H9 (cell line): ENCODE results near the gene RIMBP2. TPM values are rescaled to one million over a fixed set of nuclear protein-coding genes. Genes with fewer than 3 reads are reported as not detected.

Experiments used
- DNase-seq: peaks from one replicate; pipeline ENCODE4 v3.0.0-alpha.2; 2017
- H2AFZ ChIP-seq: one replicate; pipeline ENCODE4 v1.6.1; 2013; ENCODE audit warnings: mild to moderate bottlenecking, low read length, control low read depth, moderate library complexity
- H2AK5ac ChIP-seq: 2 replicates; pipeline ENCODE4 v1.6.1; 2013; ENCODE audit warnings: low read length, control low read depth, mixed read lengths; ENCODE audit not compliant: insufficient read length
- H2BK120ac ChIP-seq: one replicate; pipeline ENCODE4 v1.6.1; 2013; ENCODE audit warnings: low read depth, mild to moderate bottlenecking, low read length, control low read depth, inconsistent platforms; ENCODE audit not compliant: poor library complexity, severe bottlenecking
- H2BK12ac ChIP-seq: 2 replicates; pipeline ENCODE4 v1.6.1; 2013; ENCODE audit warnings: low read length, control low read depth, mixed read lengths, low read depth; ENCODE audit not compliant: insufficient read length
- H2BK15ac ChIP-seq: 2 replicates; pipeline ENCODE4 v1.6.1; 2013; ENCODE audit warnings: low read depth, low read length, control low read depth
- H2BK20ac ChIP-seq: one replicate; pipeline ENCODE4 v1.6.1; 2013; ENCODE audit warnings: low read depth, mild to moderate bottlenecking, low read length, control low read depth, inconsistent platforms; ENCODE audit not compliant: poor library complexity, severe bottlenecking
- H2BK5ac ChIP-seq: 2 replicates; pipeline ENCODE4 v1.6.1; 2013; ENCODE audit warnings: low read length, control low read depth, mixed read lengths; ENCODE audit not compliant: insufficient read length
- H3K14ac ChIP-seq: 2 replicates; pipeline ENCODE4 v1.6.1; 2013; ENCODE audit warnings: low read length, control low read depth; ENCODE audit not compliant: insufficient read depth
- H3K18ac ChIP-seq: 2 replicates; pipeline ENCODE4 v1.6.1; 2013; ENCODE audit warnings: low read depth, mild to moderate bottlenecking, mixed read lengths, low read length, control low read depth; ENCODE audit not compliant: insufficient read length
- H3K23ac ChIP-seq: 2 replicates; pipeline ENCODE4 v1.6.1; 2013; ENCODE audit warnings: low read length, control low read depth, mixed read lengths, low read depth; ENCODE audit not compliant: insufficient read length
- H3K23me2 ChIP-seq: 2 replicates; pipeline ENCODE4 v1.6.1; 2013; ENCODE audit warnings: low read depth, mild to moderate bottlenecking, mixed read lengths, low read length, control low read depth; ENCODE audit not compliant: insufficient read length, poor library complexity, severe bottlenecking
- H3K27ac ChIP-seq: 2 replicates; pipeline ENCODE4 v1.5.1; 2013; ENCODE audit warnings: low read length, control low read depth, mixed read lengths, low read depth; ENCODE audit not compliant: insufficient read length
- H3K27me3 ChIP-seq: 2 replicates; pipeline ENCODE4 v1.6.1; 2013; ENCODE audit warnings: low read length, control low read depth, inconsistent platforms; ENCODE audit not compliant: insufficient read depth
- H3K4ac ChIP-seq: 2 replicates; pipeline ENCODE4 v1.6.1; 2013; ENCODE audit warnings: low read depth, mild to moderate bottlenecking, control low read depth, inconsistent platforms, low read length, moderate library complexity
- H3K4me1 ChIP-seq: 2 replicates; pipeline ENCODE4 v1.6.1; 2013; ENCODE audit warnings: low read length, control low read depth, inconsistent platforms; ENCODE audit not compliant: insufficient read depth
- H3K4me2 ChIP-seq: 2 replicates; pipeline ENCODE4 v1.6.1; 2013; ENCODE audit warnings: low read length, control low read depth, mixed read lengths; ENCODE audit not compliant: insufficient read length, insufficient read depth
- H3K56ac ChIP-seq: 2 replicates; pipeline ENCODE4 v1.6.1; 2013; ENCODE audit warnings: low read depth, mild to moderate bottlenecking, mixed read lengths, low read length, control low read depth; ENCODE audit not compliant: insufficient read length
- H3K79me1 ChIP-seq: 2 replicates; pipeline ENCODE4 v1.6.1; 2013; ENCODE audit warnings: low read depth, mild to moderate bottlenecking, moderate library complexity, low read length, control low read depth, inconsistent platforms; ENCODE audit not compliant: insufficient read depth, poor library complexity, severe bottlenecking
- H3K79me2 ChIP-seq: 2 replicates; pipeline ENCODE4 v1.6.1; 2013; ENCODE audit warnings: low read length, control low read depth, inconsistent platforms; ENCODE audit not compliant: insufficient read depth
- H3K9ac ChIP-seq: 2 replicates; pipeline ENCODE4 v1.6.1; 2013; ENCODE audit warnings: low read length, control low read depth, mixed read lengths; ENCODE audit not compliant: insufficient read length; ENCODE audit errors: extremely low read depth
- H3K9me3 ChIP-seq: one replicate; pipeline ENCODE4 v1.6.1; 2013; ENCODE audit warnings: low read depth, low read length, inconsistent platforms; ENCODE audit not compliant: control insufficient read depth
- H3T11ph ChIP-seq: one replicate; pipeline ENCODE4 v1.6.1; 2013; ENCODE audit warnings: mild to moderate bottlenecking, low read length, control low read depth, inconsistent platforms
- H4K20me1 ChIP-seq: one replicate; pipeline ENCODE4 v1.6.1; 2013; ENCODE audit not compliant: control insufficient read depth, insufficient read length, insufficient read depth
- H4K5ac ChIP-seq: 2 replicates; pipeline ENCODE4 v1.6.1; 2013; ENCODE audit warnings: low read depth, mild to moderate bottlenecking, mixed read lengths, low read length, control low read depth; ENCODE audit not compliant: insufficient read length
- H4K8ac ChIP-seq: replicated peaks from 2 replicates; pipeline ENCODE4 v1.6.1; 2013; ENCODE audit warnings: low read length, control low read depth, mixed read lengths, low read depth; ENCODE audit not compliant: insufficient read length
- H4K91ac ChIP-seq: 2 replicates; pipeline ENCODE4 v1.6.1; 2013; ENCODE audit warnings: low read depth, mild to moderate bottlenecking, moderate library complexity, mixed read lengths, low read length, control low read depth; ENCODE audit not compliant: insufficient read length
- H3K27ac Mint-ChIP-seq, 3 experiments: 2 replicates in 2 of 3; 3 replicates in 1 of 3; pipeline ENCODE4 v1.8.0; 2020 to 2021; ENCODE audit warnings: mixed read lengths in 3 of 3, mild to moderate bottlenecking in 1 of 3, moderate library complexity in 1 of 3
- H3K27me3 Mint-ChIP-seq: 2 replicates; pipeline ENCODE4 v1.8.0; 2021; ENCODE audit warnings: low read depth, mild to moderate bottlenecking, moderate library complexity, mixed read lengths
- H3K36me3 Mint-ChIP-seq, 3 experiments: 2 replicates in 2 of 3; 3 replicates in 1 of 3; pipeline ENCODE4 v1.8.0; 2020 to 2021; ENCODE audit warnings: low read depth in 3 of 3, mixed read lengths in 3 of 3; ENCODE audit not compliant: insufficient read depth in 1 of 3
- H3K4me1 Mint-ChIP-seq, 2 experiments: 2 replicates each; pipeline ENCODE4 v1.8.0; 2020; ENCODE audit warnings: mixed read lengths in 2 of 2
- H3K4me3 Mint-ChIP-seq, 2 experiments: 2 replicates in 1 of 2; 3 replicates in 1 of 2; pipeline ENCODE4 v1.8.0; 2020 to 2021; ENCODE audit warnings: mild to moderate bottlenecking in 2 of 2, mixed read lengths in 2 of 2, moderate library complexity in 1 of 2
- H3K9me3 Mint-ChIP-seq, 2 experiments: 2 replicates in 1 of 2; 3 replicates in 1 of 2; pipeline ENCODE4 v1.8.0; 2020; ENCODE audit warnings: mild to moderate bottlenecking in 2 of 2, mixed read lengths in 2 of 2, moderate library complexity in 1 of 2
- WGBS: extraction: QIAGEN DNeasy Blood & Tissue Kit; methylation state at CpG from one replicate; pipeline ENCODE4 v1.1.7; 2013; ENCODE audit warnings: missing lambda C conversion rate, low lambda C conversion rate, mixed read lengths; ENCODE audit not compliant: insufficient read length; ENCODE audit errors: extremely low coverage; 5-methylcytosine and 5-hydroxymethylcytosine counted together
- total RNA-seq: library from RNA; stranded (reverse); gene quantifications from 2 replicates; pipeline ENCODE4 v1.2.1, GENCODE V29; 2021
- TF ChIP-seq, protein P1 (sequence below): fragments of 200-600 bp; sonication (generic); conservative IDR thresholded peaks from 3 replicates; pipeline ENCODE4 v1.8.0; 2021; ENCODE audit warnings: antibody characterized with exemption, mild to moderate bottlenecking

Gene RIMBP2
- total RNA-seq, 1 experiment from 2014 or later = 0.70 TPM

GRCh38 chr12:130634866-130635265 lies 81.2 kb downstream of the RIMBP2 start:
- Histone ChIP-seq H3K18ac (no peak overlapping the region), H3K79me2 (no peaks in the 10 kb centered on the region), H2AFZ (no peak overlapping the region), H3K27ac (no peak overlapping the region), H2BK15ac (no peak overlapping the region), H3K9ac (no peak overlapping the region), H2AK5ac (no peak overlapping the region), H3K79me1 (no peaks in the 10 kb centered on the region), H3K23ac (no peak overlapping the region), H2BK5ac (no peak overlapping the region), H4K91ac (no peak overlapping the region), H3K56ac (no peak overlapping the region), H3K4me2 (no peak overlapping the region), H3K4me1 (peaks cover 8% of the 10 kb centered on the region; the same call in 1 of the 2 replicates), H3K14ac (no peak overlapping the region; the same call in 1 of the 2 replicates), H3K4ac (no peak overlapping the region), H2BK120ac (no peak overlapping the region), H3K23me2 (no peaks in the 10 kb centered on the region), H4K20me1 (no peaks in the 10 kb centered on the region), H4K5ac (no peak overlapping the region), H3T11ph (no peak overlapping the region), H2BK12ac (no peak overlapping the region), H2BK20ac (no peak overlapping the region), H3K27me3 (no peaks in the 10 kb centered on the region), H3K9me3 (no peaks in the 10 kb centered on the region), H4K8ac (no peak overlapping the region)
- Mint-ChIP-seq H3K27me3 (peaks cover 27% of the 10 kb centered on the region), H3K27ac (no peak overlapping the region), H3K4me3 (no peak overlapping the region; a peak in 1 of 5 replicates), H3K4me1 (peaks cover 29 to 42% of the 10 kb centered on the region in 2 experiments), H3K9me3 (peaks cover 11 to 15% of the 10 kb centered on the region in 2 experiments), H3K36me3 (peaks cover 0 to 9% (median 0%) of the 10 kb centered on the region in 3 experiments; a peak in 4 of 7 replicates)
- no peak for DNase-seq
- TF ChIP-seq, protein P1, sequence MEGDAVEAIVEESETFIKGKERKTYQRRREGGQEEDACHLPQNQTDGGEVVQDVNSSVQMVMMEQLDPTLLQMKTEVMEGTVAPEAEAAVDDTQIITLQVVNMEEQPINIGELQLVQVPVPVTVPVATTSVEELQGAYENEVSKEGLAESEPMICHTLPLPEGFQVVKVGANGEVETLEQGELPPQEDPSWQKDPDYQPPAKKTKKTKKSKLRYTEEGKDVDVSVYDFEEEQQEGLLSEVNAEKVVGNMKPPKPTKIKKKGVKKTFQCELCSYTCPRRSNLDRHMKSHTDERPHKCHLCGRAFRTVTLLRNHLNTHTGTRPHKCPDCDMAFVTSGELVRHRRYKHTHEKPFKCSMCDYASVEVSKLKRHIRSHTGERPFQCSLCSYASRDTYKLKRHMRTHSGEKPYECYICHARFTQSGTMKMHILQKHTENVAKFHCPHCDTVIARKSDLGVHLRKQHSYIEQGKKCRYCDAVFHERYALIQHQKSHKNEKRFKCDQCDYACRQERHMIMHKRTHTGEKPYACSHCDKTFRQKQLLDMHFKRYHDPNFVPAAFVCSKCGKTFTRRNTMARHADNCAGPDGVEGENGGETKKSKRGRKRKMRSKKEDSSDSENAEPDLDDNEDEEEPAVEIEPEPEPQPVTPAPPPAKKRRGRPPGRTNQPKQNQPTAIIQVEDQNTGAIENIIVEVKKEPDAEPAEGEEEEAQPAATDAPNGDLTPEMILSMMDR = no peak
- no CpG with 5 or more reads among the region's 4 CpGs for WGBS
